BLaER1 (cell line): ENCODE measurements around the gene BUB1B.

Experiments
- H3K27ac ChIP-seq: shearing (Covaris generic); formaldehyde crosslinking; 2 replicates; pipeline ENCODE4 v1.8.1; 2022
- H3K27me3 ChIP-seq: shearing (Covaris generic); formaldehyde crosslinking; 2 replicates; pipeline ENCODE4 v1.8.1; 2022
- H3K36me3 ChIP-seq: shearing (Covaris generic); formaldehyde crosslinking; 2 replicates; pipeline ENCODE4 v1.8.1; 2022
- H3K4me1 ChIP-seq: shearing (Covaris generic); formaldehyde crosslinking; 2 replicates; pipeline ENCODE4 v1.8.1; 2022
- H3K4me2 ChIP-seq: shearing (Covaris generic); formaldehyde crosslinking; 2 replicates; pipeline ENCODE4 v1.8.1; 2022
- H3K4me3 ChIP-seq: shearing (Covaris generic); formaldehyde crosslinking; 2 replicates; pipeline ENCODE4 v1.8.1; 2022
- H3K9ac ChIP-seq: shearing (Covaris generic); formaldehyde crosslinking; 2 replicates; pipeline ENCODE4 v1.8.1; 2022
- H3K9me3 ChIP-seq: shearing (Covaris generic); formaldehyde crosslinking; 2 replicates; pipeline ENCODE4 v1.8.1; 2022
- H4K20me1 ChIP-seq: shearing (Covaris generic); formaldehyde crosslinking; 2 replicates; pipeline ENCODE4 v1.8.1; 2022
- Cebpa-rat ChIP-seq: shearing (Covaris generic); IDR thresholded peaks from 2 replicates; pipeline ENCODE4 v1.8.1; 2022

Gene BUB1B

DNA sequence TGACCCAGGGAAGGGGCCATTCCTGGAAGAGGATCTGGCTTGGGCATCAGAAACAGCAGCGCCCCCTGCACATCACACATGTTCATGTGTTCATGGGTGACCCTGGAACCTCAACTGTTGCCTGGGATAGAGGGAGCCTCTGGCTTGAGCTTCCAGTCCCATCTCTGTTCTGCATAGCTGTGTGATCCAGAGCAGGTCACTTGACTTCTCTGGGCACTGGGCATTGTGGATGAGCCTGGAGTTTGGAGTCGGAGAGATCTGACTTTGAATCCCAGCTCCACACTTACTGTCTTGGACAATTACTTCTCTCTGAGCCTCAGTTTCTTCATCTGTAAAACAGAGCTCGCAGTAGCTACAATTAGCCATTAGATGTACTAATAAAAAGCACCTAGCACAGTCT, 93.6 kb downstream of the BUB1B start:
- no peak overlapping the region for H3K27ac ChIP-seq
- TF ChIP-seq Cebpa-rat: no peak
- no peak overlapping the region for H3K4me3 ChIP-seq
- H3K9ac ChIP-seq: no peak overlapping the region
- H3K27me3 ChIP-seq: peaks cover 64% of the 10 kb centered on the region
- H3K9me3 ChIP-seq: no peaks in the 10 kb centered on the region
- H3K4me1 ChIP-seq: peaks cover 35% of the 10 kb centered on the region
- peaks cover 28% of the 10 kb centered on the region; the same call in 1 of the 2 replicates for H4K20me1 ChIP-seq
- H3K4me2 ChIP-seq: no peak overlapping the region
- H3K36me3 ChIP-seq: no peaks in the 10 kb centered on the region

DNA sequence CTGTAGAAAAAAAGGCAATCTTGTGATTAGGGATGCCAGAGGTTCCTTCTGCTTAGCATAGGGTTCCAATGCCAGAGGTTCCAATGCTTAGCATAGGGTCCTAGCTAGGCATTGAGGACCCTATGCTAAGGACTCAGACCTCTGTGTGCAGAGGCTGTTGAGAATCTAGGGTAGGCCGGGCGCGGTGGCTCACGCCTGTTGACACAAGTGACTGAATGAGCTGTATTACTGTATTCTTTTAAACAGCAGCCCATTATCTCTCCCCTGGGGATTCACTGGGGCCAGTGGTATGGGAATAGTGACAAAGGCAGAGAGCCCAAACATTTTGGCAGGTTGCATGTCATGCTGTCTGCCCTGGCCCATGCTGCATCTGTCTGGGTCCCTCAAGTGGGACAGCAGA, 94.2 kb downstream of the BUB1B start:
- Histone ChIP-seq H3K27me3 (peaks cover 59% of the 10 kb centered on the region), H3K27ac (no peak overlapping the region), H3K4me3 (no peak overlapping the region), H3K4me1 (peaks cover 35% of the 10 kb centered on the region), H3K36me3 (no peaks in the 10 kb centered on the region), H3K4me2 (peak overlapping the region; percentile 20), H3K9ac (no peak overlapping the region), H3K9me3 (no peaks in the 10 kb centered on the region), H4K20me1 (peaks cover 28% of the 10 kb centered on the region; the same call in 1 of the 2 replicates)
- no peak for TF ChIP-seq Cebpa-rat

DNA sequence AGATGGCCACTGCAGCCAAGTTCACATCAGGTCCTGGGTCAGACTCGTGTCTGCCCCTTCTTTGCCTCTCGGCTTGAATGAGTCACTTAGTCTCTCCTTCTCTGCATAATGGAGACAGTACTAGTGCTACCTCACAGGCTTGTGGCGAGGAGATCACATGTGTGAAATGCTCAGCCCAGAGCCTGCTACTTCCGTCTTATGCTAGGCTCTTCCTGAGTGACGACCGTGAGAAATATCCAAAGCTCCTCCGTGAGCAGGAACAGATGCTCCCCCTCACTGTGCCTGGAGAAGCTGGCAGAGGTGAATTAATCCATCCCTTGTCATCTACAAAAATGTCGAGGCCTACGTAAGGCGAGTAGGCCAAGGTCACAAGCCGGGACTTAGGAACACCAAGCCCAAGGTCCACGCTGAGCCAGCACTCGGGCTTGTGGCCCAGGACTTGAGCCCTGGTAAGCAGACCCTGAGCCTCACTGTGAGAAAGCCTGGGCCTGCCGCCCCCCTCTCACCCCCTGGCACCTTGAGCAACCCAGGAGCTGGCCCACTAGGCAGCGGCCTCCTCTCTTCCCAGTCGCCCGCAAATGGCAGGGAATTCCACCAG, 95.9 kb downstream of the BUB1B start:
- Histone ChIP-seq H4K20me1 (peaks cover 18% of the 10 kb centered on the region; the same call in 1 of the 2 replicates), H3K4me1 (peaks cover 35% of the 10 kb centered on the region), H3K27me3 (peaks cover 42% of the 10 kb centered on the region), H3K4me2 (no peak overlapping the region), H3K27ac (no peak overlapping the region), H3K9ac (no peak overlapping the region), H3K9me3 (no peaks in the 10 kb centered on the region), H3K36me3 (no peaks in the 10 kb centered on the region), H3K4me3 (no peak overlapping the region)
- no peak for TF ChIP-seq Cebpa-rat

GRCh38 chr15:40257656-40258450, 97.0 kb downstream of the BUB1B start:
- no peak overlapping the region for H3K27ac ChIP-seq

DNA sequence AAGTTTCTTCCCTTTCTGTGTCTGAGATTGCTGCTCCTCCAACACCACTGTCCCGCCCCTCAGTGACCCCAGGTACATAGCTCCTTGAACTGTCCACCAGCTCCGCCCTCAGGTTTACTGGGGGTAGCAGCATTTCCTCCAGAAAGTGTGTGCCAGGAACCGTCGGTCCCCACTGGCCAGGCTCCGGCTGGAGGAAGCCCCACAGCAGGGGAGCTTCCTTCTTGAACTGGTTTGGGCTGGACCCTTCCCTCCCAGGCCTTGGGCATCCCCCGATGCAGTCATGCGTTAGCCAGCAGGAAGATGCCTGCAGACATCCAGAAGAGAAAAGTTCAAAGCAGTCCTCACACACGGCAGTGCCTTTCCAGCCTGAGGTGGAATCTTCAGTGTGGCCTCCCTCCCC, 97.7 kb downstream of the BUB1B start:
- Histone ChIP-seq H3K4me2 (peak overlapping the region; percentile 35), H3K27ac (no peak overlapping the region), H3K9ac (peak overlapping the region; percentile 5; the same call in 1 of the 2 replicates), H3K36me3 (no peaks in the 10 kb centered on the region), H3K27me3 (peaks cover 24% of the 10 kb centered on the region), H4K20me1 (peaks cover 1% of the 10 kb centered on the region; the same call in 1 of the 2 replicates), H3K4me3 (no peak overlapping the region), H3K4me1 (peaks cover 24% of the 10 kb centered on the region), H3K9me3 (no peaks in the 10 kb centered on the region)
- TF ChIP-seq Cebpa-rat: no peak

More at GRCh38 chr15:40257656-40258450, 97.0 kb downstream of the BUB1B start:
- Histone ChIP-seq H3K36me3 (no peaks in the 10 kb centered on the region), H3K4me2 (no peak overlapping the region), H4K20me1 (peaks cover 8% of the 10 kb centered on the region; the same call in 1 of the 2 replicates), H3K9ac (no peak overlapping the region), H3K9me3 (no peaks in the 10 kb centered on the region), H3K4me3 (no peak overlapping the region), H3K4me1 (peaks cover 30% of the 10 kb centered on the region), H3K27me3 (peaks cover 30% of the 10 kb centered on the region)
- TF ChIP-seq Cebpa-rat: no peak

DNA sequence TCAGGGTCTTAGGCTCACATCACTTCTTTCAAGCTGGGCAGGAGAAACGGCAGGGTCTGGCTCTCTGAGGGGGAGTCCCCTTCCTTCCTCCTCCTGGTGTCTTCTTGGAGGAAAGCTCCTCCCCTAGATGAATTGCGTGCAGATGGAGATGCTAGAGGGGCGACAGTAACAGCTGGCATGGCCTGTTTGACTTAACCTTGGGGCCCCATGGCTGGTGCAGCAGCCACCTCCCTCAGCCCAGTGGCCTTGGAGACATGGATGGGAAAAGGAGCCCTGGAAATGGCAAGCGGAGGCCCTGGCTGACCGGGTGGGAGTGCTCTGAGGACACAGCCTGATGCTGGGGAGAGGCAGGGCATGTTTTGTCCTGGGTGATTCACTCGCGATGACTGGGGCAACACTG, 98.2 kb downstream of the BUB1B start:
- peak overlapping the region; percentile 5; the same call in 1 of the 2 replicates for H3K9ac ChIP-seq
- peaks cover 24% of the 10 kb centered on the region for H3K4me1 ChIP-seq
- H4K20me1 ChIP-seq: no peaks in the 10 kb centered on the region
- H3K36me3 ChIP-seq: no peaks in the 10 kb centered on the region
- H3K27me3 ChIP-seq: peaks cover 19% of the 10 kb centered on the region
- H3K27ac ChIP-seq: no peak overlapping the region
- H3K9me3 ChIP-seq: no peaks in the 10 kb centered on the region
- H3K4me3 ChIP-seq: no peak overlapping the region
- peak overlapping the region; percentile 35 for H3K4me2 ChIP-seq
- no peak for TF ChIP-seq Cebpa-rat

- no peaks in the 10 kb centered on the region for H3K27me3 ChIP-seq
- H3K36me3 ChIP-seq: no peaks in the 10 kb centered on the region
- H3K9me3 ChIP-seq: no peaks in the 10 kb centered on the region
- H3K4me2 ChIP-seq: no peak overlapping the region
- TF ChIP-seq Cebpa-rat: no peak
- no peaks in the 10 kb centered on the region for H4K20me1 ChIP-seq
- no peak overlapping the region for H3K27ac ChIP-seq
- H3K4me3 ChIP-seq: no peak overlapping the region
- no peak overlapping the region for H3K9ac ChIP-seq
- H3K4me1 ChIP-seq: peaks cover 22% of the 10 kb centered on the region
Measured at GRCh38 chr15:40263024-40263754, 102.3 kb downstream of the BUB1B start.

- no peak overlapping the region for H3K4me2 ChIP-seq
- peaks cover 12% of the 10 kb centered on the region for H3K4me1 ChIP-seq
- H3K9me3 ChIP-seq: no peaks in the 10 kb centered on the region
- no peak overlapping the region for H3K9ac ChIP-seq
- H3K27ac ChIP-seq: no peak overlapping the region
- no peaks in the 10 kb centered on the region for H4K20me1 ChIP-seq
- no peak for TF ChIP-seq Cebpa-rat
- no peaks in the 10 kb centered on the region for H3K36me3 ChIP-seq
- H3K27me3 ChIP-seq: no peaks in the 10 kb centered on the region
- no peak overlapping the region for H3K4me3 ChIP-seq
Measured at GRCh38 chr15:40264321-40265153, 103.7 kb downstream of the BUB1B start.

DNA sequence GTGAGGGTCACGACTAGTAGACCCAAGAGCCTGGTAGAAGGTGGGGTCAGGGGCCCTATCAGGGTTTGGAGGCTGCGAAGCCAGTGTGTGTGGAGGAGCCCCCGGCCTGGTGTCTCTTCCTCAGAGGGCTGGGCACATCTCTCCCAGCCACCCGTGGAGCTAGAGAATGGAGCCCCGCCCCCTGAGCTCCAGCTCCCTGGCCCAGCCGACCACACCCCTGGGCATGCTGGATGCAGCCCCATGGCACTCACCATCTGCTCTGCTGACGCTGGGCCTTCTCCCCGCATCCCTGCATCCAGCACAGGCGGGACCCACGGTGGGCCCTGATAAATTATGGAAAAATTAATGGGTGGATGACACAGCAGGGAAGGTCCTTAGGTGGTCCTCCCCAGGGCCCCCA, 104.5 kb downstream of the BUB1B start:
- peaks cover 12% of the 10 kb centered on the region for H3K4me1 ChIP-seq
- no peaks in the 10 kb centered on the region for H4K20me1 ChIP-seq
- H3K4me2 ChIP-seq: no peak overlapping the region
- H3K9ac ChIP-seq: no peak overlapping the region
- no peak overlapping the region for H3K27ac ChIP-seq
- H3K36me3 ChIP-seq: no peaks in the 10 kb centered on the region
- H3K4me3 ChIP-seq: no peak overlapping the region
- TF ChIP-seq Cebpa-rat: no peak
- H3K27me3 ChIP-seq: no peaks in the 10 kb centered on the region
- no peaks in the 10 kb centered on the region for H3K9me3 ChIP-seq
